HepG2 (cell line): ENCODE measurements around the gene LPXN.

Experiments
- ZFYVE20 ChIP-seq: sonication (generic); formaldehyde crosslinking; IDR thresholded peaks from 2 replicates; pipeline ENCODE4 v1.8.0; 2023; ENCODE audit warnings: low read depth, mild to moderate bottlenecking, moderate library complexity, missing genetic modification reagents, borderline replicate concordance
- TF ChIP-seq, protein P1 (sequence below): sonication (generic); formaldehyde crosslinking; IDR thresholded peaks from 2 replicates; pipeline ENCODE4 v1.4.0; 2020; ENCODE audit warnings: missing genetic modification reagents

DNA sequence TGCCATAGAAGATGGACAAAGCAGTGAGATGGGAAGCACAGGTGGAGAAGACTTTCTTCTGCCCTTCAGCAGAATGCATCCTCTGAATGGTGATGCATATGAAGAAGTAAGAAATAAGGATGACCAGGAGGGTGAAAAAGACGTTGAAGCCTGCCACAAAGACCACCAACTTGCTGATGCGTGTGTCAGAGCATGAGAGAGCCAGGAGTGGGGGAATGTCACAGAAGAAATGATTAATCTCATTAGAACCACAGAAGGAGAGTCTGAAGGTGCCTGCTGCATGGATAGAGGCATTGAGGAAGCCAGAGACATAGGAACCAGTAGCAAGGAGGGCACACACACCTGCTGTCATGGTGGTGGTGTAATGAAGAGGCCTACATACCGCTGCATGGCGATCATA is 68.3 kb downstream of the LPXN start:
- no peak for TF ChIP-seq ZFYVE20 (CRISPR knock-in tag)
- TF ChIP-seq, protein P1, sequence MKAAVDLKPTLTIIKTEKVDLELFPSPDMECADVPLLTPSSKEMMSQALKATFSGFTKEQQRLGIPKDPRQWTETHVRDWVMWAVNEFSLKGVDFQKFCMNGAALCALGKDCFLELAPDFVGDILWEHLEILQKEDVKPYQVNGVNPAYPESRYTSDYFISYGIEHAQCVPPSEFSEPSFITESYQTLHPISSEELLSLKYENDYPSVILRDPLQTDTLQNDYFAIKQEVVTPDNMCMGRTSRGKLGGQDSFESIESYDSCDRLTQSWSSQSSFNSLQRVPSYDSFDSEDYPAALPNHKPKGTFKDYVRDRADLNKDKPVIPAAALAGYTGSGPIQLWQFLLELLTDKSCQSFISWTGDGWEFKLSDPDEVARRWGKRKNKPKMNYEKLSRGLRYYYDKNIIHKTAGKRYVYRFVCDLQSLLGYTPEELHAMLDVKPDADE (CRISPR knock-in tag) = no peak
